WTC11 (cell line): ENCODE measurements around the gene PHTF2. TPM values are rescaled to one million over a fixed set of nuclear protein-coding genes. Genes with fewer than 3 reads are reported as not detected.

Experiments used
- ATAC-seq: fragments of 200-7000 bp; cut with Tn5 transposase; 2 replicates; pipeline ENCODE4 v1.10.0; 2021; ENCODE audit warnings: mild to moderate bottlenecking, moderate library complexity
- CTCF ChIA-PET: fragments of 300-600 bp; sonication (Branson Sonifier 250); formaldehyde crosslinking; loops from one replicate; lab custom pipeline; 2021; ENCODE audit warnings: antibody characterized with exemption; lab: Charles Lee
- POLR2A ChIA-PET: fragments of 350-600 bp; sonication (Branson Sonifier 250); formaldehyde crosslinking; loops from one replicate; lab custom pipeline; 2021; ENCODE audit warnings: antibody characterized with exemption; lab: Charles Lee
- DNase-seq: peaks from one replicate; pipeline ENCODE4 v3.0.0; 2021; ENCODE audit warnings: low spot score
- H3K27ac Mint-ChIP-seq: 2 replicates; pipeline ENCODE4 v1.8.0; 2021; ENCODE audit warnings: mixed read lengths
- H3K27me3 Mint-ChIP-seq: 2 replicates; pipeline ENCODE4 v1.8.0; 2021; ENCODE audit warnings: low read depth, mild to moderate bottlenecking, moderate library complexity, mixed read lengths
- H3K36me3 Mint-ChIP-seq: 2 replicates; pipeline ENCODE4 v1.8.0; 2021; ENCODE audit warnings: mixed read lengths
- H3K4me1 Mint-ChIP-seq: 2 replicates; pipeline ENCODE4 v1.8.0; 2022; ENCODE audit warnings: mixed read lengths
- H3K4me3 Mint-ChIP-seq: 2 replicates; pipeline ENCODE4 v1.8.0; 2021; ENCODE audit warnings: mild to moderate bottlenecking, moderate library complexity, mixed read lengths
- H3K9me3 Mint-ChIP-seq: 2 replicates; pipeline ENCODE4 v1.8.0; 2021; ENCODE audit warnings: mixed read lengths
- CBFB ChIP-seq: sonication (generic); formaldehyde crosslinking; IDR thresholded peaks from 2 replicates; pipeline ENCODE4 v1.8.1; 2022; ENCODE audit warnings: mild to moderate bottlenecking, low read depth, missing genetic modification reagents
- CREB1 ChIP-seq: sonication (generic); formaldehyde crosslinking; IDR thresholded peaks from 2 replicates; pipeline ENCODE4 v1.8.0; 2023; ENCODE audit warnings: mild to moderate bottlenecking, missing genetic modification reagents
- EMX1 ChIP-seq: fragments of 250-450 bp; sonication (Bioruptor Pico); IDR thresholded peaks from 2 replicates; pipeline ENCODE4 v1.8.0; 2021; ENCODE audit warnings: mild to moderate bottlenecking
- ERG ChIP-seq: fragments of 250-450 bp; sonication (Bioruptor Pico); IDR thresholded peaks from 2 replicates; pipeline ENCODE4 v1.8.0; 2021; ENCODE audit warnings: mild to moderate bottlenecking
- FOXJ3 ChIP-seq: sonication (generic); formaldehyde crosslinking; IDR thresholded peaks from 2 replicates; pipeline ENCODE4 v1.9.0; 2021; ENCODE audit warnings: missing genetic modification reagents, mild to moderate bottlenecking, borderline replicate concordance
- HMGXB4 ChIP-seq: sonication (generic); formaldehyde crosslinking; IDR thresholded peaks from 2 replicates; pipeline ENCODE4 v1.8.1; 2023; ENCODE audit warnings: mild to moderate bottlenecking, moderate library complexity, missing genetic modification reagents
- IRF1 ChIP-seq: sonication (generic); formaldehyde crosslinking; IDR thresholded peaks from 2 replicates; pipeline ENCODE4 v1.8.0; 2023; ENCODE audit warnings: missing genetic modification reagents
- JAZF1 ChIP-seq: fragments of 250-450 bp; sonication (Bioruptor Pico); IDR thresholded peaks from 2 replicates; pipeline ENCODE4 v1.9.0; 2021; ENCODE audit warnings: moderate library complexity, mild to moderate bottlenecking, inconsistent platforms
- MAX ChIP-seq: sonication (generic); formaldehyde crosslinking; IDR thresholded peaks from 2 replicates; pipeline ENCODE4 v1.8.0; 2022; ENCODE audit warnings: mild to moderate bottlenecking, missing genetic modification reagents
- MXD4 ChIP-seq: fragments of 250-450 bp; sonication (Bioruptor Pico); IDR thresholded peaks from 2 replicates; pipeline ENCODE4 v1.8.0; 2021; ENCODE audit warnings: mild to moderate bottlenecking, moderate library complexity, borderline replicate concordance
- MYBL2 ChIP-seq: sonication (generic); formaldehyde crosslinking; IDR thresholded peaks from 2 replicates; pipeline ENCODE4 v1.8.1; 2023; ENCODE audit warnings: mild to moderate bottlenecking, moderate library complexity, missing genetic modification reagents
- NFATC4 ChIP-seq: fragments of 250-450 bp; sonication (Bioruptor Pico); IDR thresholded peaks from 2 replicates; pipeline ENCODE4 v1.9.0; 2021; ENCODE audit warnings: mild to moderate bottlenecking
- NR2C2 ChIP-seq: sonication (generic); formaldehyde crosslinking; IDR thresholded peaks from 2 replicates; pipeline ENCODE4 v1.8.0; 2022; ENCODE audit warnings: mild to moderate bottlenecking, missing genetic modification reagents
- SMAD3 ChIP-seq: sonication (generic); formaldehyde crosslinking; IDR thresholded peaks from 2 replicates; pipeline ENCODE4 v1.8.0; 2022; ENCODE audit warnings: missing genetic modification reagents, mild to moderate bottlenecking, borderline replicate concordance
- USF1 ChIP-seq: sonication (generic); formaldehyde crosslinking; IDR thresholded peaks from 2 replicates; pipeline ENCODE4 v1.8.0; 2022; ENCODE audit warnings: mild to moderate bottlenecking, missing genetic modification reagents
- USF2 ChIP-seq: sonication (generic); formaldehyde crosslinking; IDR thresholded peaks from 2 replicates; pipeline ENCODE4 v1.8.1; 2023; ENCODE audit warnings: mild to moderate bottlenecking, missing genetic modification reagents, moderate library complexity
- ZBTB43 ChIP-seq: sonication (generic); formaldehyde crosslinking; IDR thresholded peaks from 2 replicates; pipeline ENCODE4 v1.8.1; 2023; ENCODE audit warnings: mild to moderate bottlenecking, missing genetic modification reagents
- ZNF219 ChIP-seq: sonication (generic); formaldehyde crosslinking; IDR thresholded peaks from 2 replicates; pipeline ENCODE4 v1.8.0; 2023; ENCODE audit warnings: missing genetic modification reagents, mild to moderate bottlenecking, borderline replicate concordance
- ZNF232 ChIP-seq: sonication (generic); formaldehyde crosslinking; IDR thresholded peaks from 2 replicates; pipeline ENCODE4 v1.8.0; 2022; ENCODE audit warnings: mild to moderate bottlenecking, missing genetic modification reagents
- ZNF317 ChIP-seq: sonication (generic); formaldehyde crosslinking; IDR thresholded peaks from 2 replicates; pipeline ENCODE4 v1.8.1; 2023; ENCODE audit warnings: low read depth, mild to moderate bottlenecking, moderate library complexity, missing genetic modification reagents, borderline replicate concordance
- ZNF396 ChIP-seq: fragments of 250-450 bp; sonication (Bioruptor Pico); IDR thresholded peaks from 2 replicates; pipeline ENCODE4 v1.8.0; 2021; ENCODE audit warnings: mild to moderate bottlenecking, moderate library complexity, borderline replicate concordance
- ZNF416 ChIP-seq: fragments of 250-450 bp; sonication (Bioruptor Pico); IDR thresholded peaks from 2 replicates; pipeline ENCODE4 v1.9.0; 2021; ENCODE audit warnings: mild to moderate bottlenecking, inconsistent platforms
- ZNF423 ChIP-seq: fragments of 250-450 bp; sonication (Bioruptor Pico); IDR thresholded peaks from 2 replicates; pipeline ENCODE4 v2.1.2; 2022; ENCODE audit warnings: mild to moderate bottlenecking, moderate library complexity
- ZNF512 ChIP-seq: sonication (generic); formaldehyde crosslinking; IDR thresholded peaks from 2 replicates; pipeline ENCODE4 v1.8.1; 2022; ENCODE audit warnings: missing genetic modification reagents, borderline replicate concordance
- ZNF671 ChIP-seq: fragments of 250-450 bp; sonication (Bioruptor Pico); IDR thresholded peaks from 2 replicates; pipeline ENCODE4 v1.8.0; 2021; ENCODE audit warnings: mild to moderate bottlenecking
- total RNA-seq: library from RNA; stranded (reverse); gene quantifications from 3 replicates; pipeline ENCODE4 v1.2.3, GENCODE V29; 2021

Gene PHTF2
- total RNA-seq, 1 experiment from 2014 or later, result 17.9 TPM

- Mint-ChIP-seq H3K4me3 (no peak overlapping the region), H3K4me1 (no peaks in the 10 kb centered on the region), H3K9me3 (no peaks in the 10 kb centered on the region), H3K27me3 (no peaks in the 10 kb centered on the region), H3K27ac (no peak overlapping the region), H3K36me3 (no peaks in the 10 kb centered on the region)
- TF ChIP-seq ZNF423 (CRISPR knock-in tag) (no peak), EMX1 (CRISPR knock-in tag) (no peak), ZNF317 (CRISPR knock-in tag) (no peak)
- ATAC-seq (no peak), DNase-seq (no peak)
- CTCF ChIA-PET, result no interaction called here
- POLR2A ChIA-PET, result no interaction called here
These were observed 156.4 kb downstream of the PHTF2 start for GRCh38 chr7:77954773-77955555.

GRCh38 chr7:77958436-77958835, 159.9 kb downstream of the PHTF2 start:
- TF ChIP-seq ZNF219 (CRISPR knock-in tag), result no peak
- no peak for TF ChIP-seq ZNF416 (CRISPR knock-in tag)
- no peak for TF ChIP-seq FOXJ3 (CRISPR knock-in tag)
- no peak for TF ChIP-seq ZNF512 (CRISPR knock-in tag)
- TF ChIP-seq NR2C2 (CRISPR knock-in tag), result no peak
- no peak for TF ChIP-seq ZNF671 (CRISPR knock-in tag)
- TF ChIP-seq MYBL2 (CRISPR knock-in tag), result no peak
- TF ChIP-seq CREB1, result no peak
- TF ChIP-seq ZNF396, result no peak
- no peak for TF ChIP-seq ZNF232
- TF ChIP-seq MXD4 (CRISPR knock-in tag), result no peak
- TF ChIP-seq ZBTB43 (CRISPR knock-in tag), result no peak
- Mint-ChIP-seq H3K4me3 (no peak overlapping the region), H3K4me1 (no peaks in the 10 kb centered on the region), H3K9me3 (no peaks in the 10 kb centered on the region), H3K36me3 (no peaks in the 10 kb centered on the region), H3K27ac (no peak overlapping the region), H3K27me3 (no peaks in the 10 kb centered on the region)
- POLR2A ChIA-PET, result no interaction called here
- CTCF ChIA-PET, result interaction anchor here (1.0 to 1.2 kb wide), 3 partner anchors 15 to 31 kb away, joined by 3 to 5 read pairs (median 4); no protein-coding TSS in a partner anchor
- ATAC-seq (no peak), DNase-seq (no peak)

- CTCF ChIA-PET, result interaction anchor here (1.0 to 1.2 kb wide), 3 partner anchors 14 to 31 kb away, joined by 3 to 5 read pairs (median 4); no protein-coding TSS in a partner anchor
These were observed 160.5 kb downstream of the PHTF2 start for GRCh38 chr7:77959080-77959479.

More at GRCh38 chr7:77959080-77959479, 160.5 kb downstream of the PHTF2 start:
- no peak for ATAC-seq
- no peak overlapping the region for H3K27ac Mint-ChIP-seq
- H3K27me3 Mint-ChIP-seq, result no peaks in the 10 kb centered on the region
- TF ChIP-seq ERG, result no peak
- TF ChIP-seq NFATC4, result no peak
- TF ChIP-seq CBFB, result no peak
- no peak for TF ChIP-seq MAX (CRISPR knock-in tag)
- TF ChIP-seq USF1 (CRISPR knock-in tag), result no peak
- TF ChIP-seq JAZF1 (CRISPR knock-in tag), result no peak
- TF ChIP-seq MXD4 (CRISPR knock-in tag), result no peak
- TF ChIP-seq USF2 (CRISPR knock-in tag), result no peak
- no peak for TF ChIP-seq HMGXB4 (CRISPR knock-in tag)
- no peak for TF ChIP-seq SMAD3
- TF ChIP-seq IRF1 (CRISPR knock-in tag), result no peak
- no peaks in the 10 kb centered on the region for H3K36me3 Mint-ChIP-seq
- no peak for DNase-seq
- POLR2A ChIA-PET, result no interaction called here
- no peak overlapping the region for H3K4me3 Mint-ChIP-seq
- H3K9me3 Mint-ChIP-seq, result no peaks in the 10 kb centered on the region
- no peaks in the 10 kb centered on the region for H3K4me1 Mint-ChIP-seq
